Type B pancreatic cell (in vitro differentiated cells): ENCODE results near the gene PILRA. TPM values are rescaled to one million over a fixed set of nuclear protein-coding genes. Genes with fewer than 3 reads are reported as not detected.

Experiments used
- DNase-seq: peaks from one replicate; pipeline ENCODE4 v3.0.0; 2021; ENCODE audit warnings: mixed read lengths; ENCODE audit not compliant: unreplicated experiment; ENCODE audit errors: extremely low spot score
- H3K27ac Mint-ChIP-seq: 2 replicates; pipeline ENCODE4 v1.8.0; 2021; ENCODE audit warnings: mild to moderate bottlenecking, mixed read lengths
- H3K27me3 Mint-ChIP-seq: 2 replicates; pipeline ENCODE4 v1.8.0; 2021; ENCODE audit warnings: mixed read lengths
- H3K36me3 Mint-ChIP-seq: 2 replicates; pipeline ENCODE4 v1.8.0; 2021; ENCODE audit warnings: mixed read lengths
- H3K4me1 Mint-ChIP-seq: one replicate; pipeline ENCODE4 v1.8.0; 2021; ENCODE audit warnings: mixed read lengths; ENCODE audit not compliant: unreplicated experiment
- H3K4me3 Mint-ChIP-seq: 2 replicates; pipeline ENCODE4 v1.8.0; 2021; ENCODE audit warnings: mild to moderate bottlenecking, mixed read lengths
- H3K9me3 Mint-ChIP-seq: 2 replicates; pipeline ENCODE4 v1.8.0; 2021; ENCODE audit warnings: mixed read lengths
- total RNA-seq: library from RNA; stranded (reverse); gene quantifications from 2 replicates; pipeline ENCODE4 v1.2.1, GENCODE V29; 2021; ENCODE audit warnings: low replicate concordance
- TF ChIP-seq, protein P1 (sequence below): fragments of 200-600 bp; sonication (generic); conservative IDR thresholded peaks from 2 replicates; pipeline ENCODE4 v1.5.0; 2021; ENCODE audit warnings: antibody characterized with exemption, mild to moderate bottlenecking

PILRA gene
- total RNA-seq, 1 donor from 2014 or later, result 2.8 TPM

DNA sequence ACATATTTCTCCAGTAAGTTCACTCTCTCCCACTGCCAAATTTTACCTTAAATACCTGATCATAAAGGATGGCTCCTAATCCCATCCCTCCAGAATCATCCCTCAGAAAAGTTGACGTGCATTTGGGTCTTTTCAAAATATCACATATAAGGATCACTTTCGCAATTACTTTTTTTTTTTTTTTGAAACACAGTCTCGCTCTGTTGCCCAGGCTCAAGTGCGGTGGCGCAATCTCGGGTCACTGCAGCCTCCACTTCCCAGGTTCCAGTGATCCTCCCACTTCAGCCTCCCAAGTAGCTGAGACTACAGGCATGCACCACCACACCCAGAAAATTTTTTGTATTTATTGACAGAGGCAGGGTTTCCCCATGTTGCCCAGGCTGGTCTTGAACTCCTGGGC lies 37.8 kb downstream of the PILRA start:
- no peaks in the 10 kb centered on the region for H3K36me3 Mint-ChIP-seq
- TF ChIP-seq, protein P1, sequence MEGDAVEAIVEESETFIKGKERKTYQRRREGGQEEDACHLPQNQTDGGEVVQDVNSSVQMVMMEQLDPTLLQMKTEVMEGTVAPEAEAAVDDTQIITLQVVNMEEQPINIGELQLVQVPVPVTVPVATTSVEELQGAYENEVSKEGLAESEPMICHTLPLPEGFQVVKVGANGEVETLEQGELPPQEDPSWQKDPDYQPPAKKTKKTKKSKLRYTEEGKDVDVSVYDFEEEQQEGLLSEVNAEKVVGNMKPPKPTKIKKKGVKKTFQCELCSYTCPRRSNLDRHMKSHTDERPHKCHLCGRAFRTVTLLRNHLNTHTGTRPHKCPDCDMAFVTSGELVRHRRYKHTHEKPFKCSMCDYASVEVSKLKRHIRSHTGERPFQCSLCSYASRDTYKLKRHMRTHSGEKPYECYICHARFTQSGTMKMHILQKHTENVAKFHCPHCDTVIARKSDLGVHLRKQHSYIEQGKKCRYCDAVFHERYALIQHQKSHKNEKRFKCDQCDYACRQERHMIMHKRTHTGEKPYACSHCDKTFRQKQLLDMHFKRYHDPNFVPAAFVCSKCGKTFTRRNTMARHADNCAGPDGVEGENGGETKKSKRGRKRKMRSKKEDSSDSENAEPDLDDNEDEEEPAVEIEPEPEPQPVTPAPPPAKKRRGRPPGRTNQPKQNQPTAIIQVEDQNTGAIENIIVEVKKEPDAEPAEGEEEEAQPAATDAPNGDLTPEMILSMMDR, result no peak
- H3K27ac Mint-ChIP-seq, result no peak overlapping the region
- no peaks in the 10 kb centered on the region for H3K4me1 Mint-ChIP-seq
- DNase-seq, result no peak
- H3K9me3 Mint-ChIP-seq, result no peaks in the 10 kb centered on the region
- H3K4me3 Mint-ChIP-seq, result no peak overlapping the region
- H3K27me3 Mint-ChIP-seq, result peaks cover 6% of the 10 kb centered on the region

DNA sequence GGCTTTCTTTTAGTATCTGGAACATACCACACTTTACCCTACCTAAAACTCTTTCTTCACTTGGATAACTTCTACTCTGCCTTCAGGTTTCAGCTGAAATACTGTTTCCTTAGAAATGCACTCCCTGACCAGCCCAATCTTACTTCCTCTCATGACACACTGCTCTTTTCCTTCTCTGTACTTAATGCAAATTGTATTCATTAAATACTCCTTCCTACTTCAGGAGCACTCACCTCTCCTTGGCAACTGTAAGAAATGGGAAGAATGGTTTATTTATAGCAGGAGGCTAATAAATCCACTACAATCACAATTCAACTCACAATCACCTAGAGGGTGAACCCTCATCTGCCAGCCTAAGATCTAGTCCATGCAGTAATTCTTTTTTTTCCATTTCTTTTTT lies 40.1 kb downstream of the PILRA start:
- H3K27me3 Mint-ChIP-seq, result peaks cover 3% of the 10 kb centered on the region
- TF ChIP-seq, protein P1, result no peak
- H3K9me3 Mint-ChIP-seq, result no peaks in the 10 kb centered on the region
- no peaks in the 10 kb centered on the region for H3K36me3 Mint-ChIP-seq
- no peak overlapping the region for H3K27ac Mint-ChIP-seq
- DNase-seq, result no peak
- no peaks in the 10 kb centered on the region for H3K4me1 Mint-ChIP-seq
- no peak overlapping the region for H3K4me3 Mint-ChIP-seq

DNA sequence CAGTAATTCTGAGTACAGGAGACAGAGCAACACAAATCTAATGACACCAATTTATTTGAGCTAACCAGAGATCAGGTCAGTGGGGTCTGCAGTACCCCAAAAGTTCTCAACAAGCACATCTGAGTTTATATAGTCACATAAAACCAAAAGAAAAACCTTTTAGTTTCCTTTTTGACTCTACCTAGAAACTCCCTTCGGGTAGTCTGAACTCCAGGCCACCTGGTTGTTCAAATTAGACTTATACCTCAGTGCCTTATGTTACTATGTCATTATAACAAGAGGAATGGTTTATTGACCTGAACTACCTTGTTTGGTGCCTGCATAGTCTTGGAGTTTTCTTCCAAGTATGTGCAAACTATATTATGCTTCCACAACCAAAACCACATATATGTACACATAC lies 40.6 kb downstream of the PILRA start:
- Mint-ChIP-seq H3K9me3 (no peaks in the 10 kb centered on the region), H3K27ac (no peak overlapping the region), H3K36me3 (no peaks in the 10 kb centered on the region), H3K4me3 (no peak overlapping the region), H3K4me1 (no peaks in the 10 kb centered on the region), H3K27me3 (peaks cover 3% of the 10 kb centered on the region)
- TF ChIP-seq, protein P1, result no peak
- DNase-seq, result no peak

DNA sequence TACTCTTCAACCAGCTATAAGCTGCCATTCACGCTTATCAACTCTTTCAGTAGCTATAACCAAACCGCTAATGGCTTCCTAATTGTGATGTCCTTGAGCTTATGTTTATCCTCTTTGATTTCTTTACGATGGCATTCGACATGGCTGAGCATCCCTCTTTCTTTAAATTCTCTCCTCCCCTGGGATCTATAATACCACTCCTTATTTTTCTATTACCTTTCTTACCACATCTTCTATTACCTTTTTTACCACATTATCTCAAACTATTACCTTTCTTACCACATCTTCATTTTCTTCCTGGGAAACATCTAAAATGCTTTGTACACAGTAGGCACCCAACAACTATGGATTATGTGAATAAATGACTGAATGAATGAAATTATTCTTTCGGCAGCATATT lies 42.2 kb downstream of the PILRA start:
- H3K36me3 Mint-ChIP-seq, result no peaks in the 10 kb centered on the region
- TF ChIP-seq, protein P1, result no peak
- no peaks in the 10 kb centered on the region for H3K9me3 Mint-ChIP-seq
- no peak for DNase-seq
- H3K4me3 Mint-ChIP-seq, result no peak overlapping the region
- peaks cover 4% of the 10 kb centered on the region for H3K4me1 Mint-ChIP-seq
- peaks cover 3% of the 10 kb centered on the region for H3K27me3 Mint-ChIP-seq
- H3K27ac Mint-ChIP-seq, result no peak overlapping the region

DNA sequence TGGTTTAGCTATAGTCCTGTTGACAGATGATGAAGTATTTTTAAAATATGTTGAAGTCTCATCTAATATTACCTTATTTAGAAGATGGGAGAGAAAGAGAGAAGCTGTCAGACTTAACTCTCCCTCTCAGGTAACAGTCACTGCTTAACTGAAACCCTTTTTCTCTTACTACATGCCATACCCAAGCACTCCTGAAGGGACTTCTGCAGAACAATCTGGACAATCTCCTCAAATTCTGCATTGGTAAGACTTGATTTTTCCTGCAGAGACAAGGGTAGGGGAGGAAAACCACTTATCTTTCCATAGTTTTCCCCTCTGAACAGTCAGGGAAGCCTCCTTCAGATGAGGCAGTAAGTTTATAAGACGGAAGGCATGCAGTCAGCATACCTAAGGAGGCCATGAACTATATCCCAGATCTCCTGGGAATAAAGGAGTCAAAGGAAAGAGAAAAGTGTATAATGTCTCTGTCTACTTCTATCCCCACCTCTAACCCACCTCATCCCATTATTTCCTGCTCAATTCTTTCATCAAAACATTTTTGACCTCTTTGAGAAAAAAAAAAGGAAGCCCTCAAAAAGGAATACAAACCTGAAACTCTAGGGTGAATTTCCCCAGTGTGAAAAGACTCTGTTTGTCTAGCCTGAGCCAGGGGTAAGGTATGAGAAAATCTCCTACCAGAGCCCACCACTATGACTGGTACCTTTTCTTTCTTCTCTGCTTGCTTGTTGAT lies 45.8 kb downstream of the PILRA start:
- DNase-seq, result no peak
- peaks cover 4% of the 10 kb centered on the region for H3K4me1 Mint-ChIP-seq
- no peaks in the 10 kb centered on the region for H3K27me3 Mint-ChIP-seq
- no peaks in the 10 kb centered on the region for H3K36me3 Mint-ChIP-seq
- no peaks in the 10 kb centered on the region for H3K9me3 Mint-ChIP-seq
- no peak overlapping the region for H3K27ac Mint-ChIP-seq
- no peak overlapping the region for H3K4me3 Mint-ChIP-seq
- TF ChIP-seq, protein P1, result peak; percentile 43
